ENCODE data around the gene SARM1.
"Not testable (repeated sequence)": the region's sequence is repeated elsewhere in the genome, so short reads cannot be mapped to it uniquely, and the experiment has no call there.

Gene SARM1

GRCh38 chr17:28427982-28428381 lies 56.5 kb downstream of the SARM1 start:
- FAIRE-seq: not testable (repeated sequence)

- no peak for FAIRE-seq
These were observed 62.2 kb downstream of the SARM1 start for GRCh38 chr17:28433721-28434120.

- not testable (repeated sequence) for FAIRE-seq
These were observed 62.8 kb downstream of the SARM1 start for GRCh38 chr17:28434326-28434725.

GRCh38 chr17:28443901-28444638 lies 72.6 kb downstream of the SARM1 start:
- FAIRE-seq: no peak

- FAIRE-seq: no peak
These were observed 75.4 kb downstream of the SARM1 start for GRCh38 chr17:28446716-28447395.

- FAIRE-seq: no peak
These were observed 75.9 kb downstream of the SARM1 start for GRCh38 chr17:28447396-28447760.

GRCh38 chr17:28449859-28450258 lies 78.4 kb downstream of the SARM1 start:
- no peak for FAIRE-seq
